ENCODE data around the gene POLDIP2. TPM values are rescaled to one million over a fixed set of nuclear protein-coding genes. Genes with fewer than 3 reads are reported as not detected.

Gene POLDIP2
- total and polyA plus RNA-seq, 10 of the 15 experiments (the other 5 are each of a cell fraction or from before 2014, with no cell fraction given), result 22.8 to 196 (median 121) TPM

- no peak for TF ChIP-seq CUX1 (IDR thresholded peaks at IDR 0.05; ENCODE audit: insufficient replicate concordance, low read depth, low read length)
- peak; percentile 82; the same call in 1 of the 2 replicates for TF ChIP-seq HDGF (IDR thresholded peaks at IDR 0.05)
- no peak for TF ChIP-seq TCF12 (IDR thresholded peaks at IDR 0.05; ENCODE audit: low read depth, low read length)
- TF ChIP-seq SPI1 (IDR thresholded peaks at IDR 0.05; ENCODE audit: borderline replicate concordance, insufficient read depth, low read depth, low read length), result no peak
- 0 out of 2 replicates have a peak, but pooled peaks have one; percentile 10 for TF ChIP-seq SMC3 (IDR thresholded peaks at IDR 0.05; ENCODE audit: borderline replicate concordance, low read length)
- no peak for TF ChIP-seq SKIL (IDR thresholded peaks at IDR 0.05; ENCODE audit: low read depth, poor library complexity, severe bottlenecking)
- no peak for TF ChIP-seq RAD21 (IDR thresholded peaks at IDR 0.05; ENCODE audit: insufficient read depth, low read depth, low read length)
- TF ChIP-seq SMARCA5 (IDR thresholded peaks at IDR 0.05), result 0 out of 2 replicates have a peak, but pooled peaks have one; percentile 25
- no peak for TF ChIP-seq PRDM15 (CRISPR knock-in tag; IDR thresholded peaks at IDR 0.05)
- peak; percentile 29 for TF ChIP-seq EED (IDR thresholded peaks at IDR 0.05; ENCODE audit: low read depth)
- TF ChIP-seq ZBTB40 (IDR thresholded peaks at IDR 0.05; ENCODE audit: borderline replicate concordance), result no peak
Measured at GRCh38 chr17:28318759-28319597, 38.3 kb downstream of the POLDIP2 start, which contains the start of gene TMEM97 (continued).

Measured in GM12878 (cell line).